ENCODE measurements around the gene EVX2.

Gene EVX2

GRCh38 chr2:176099728-176100546, 16.2 kb upstream of the EVX2 start, which contains the start of gene HOXD12:
TSS of gene HOXD12 (plus strand) at chr2:176099795. CDS start at chr2:176099802, 7 bp downstream.
- no peak within 1 kb of the TSS for H3K27ac ChIP-seq
- TF ChIP-seq ZFX (IDR thresholded peaks at IDR 0.05) (no peak), CTCF (conservative IDR thresholded peaks at IDR 0.05) (no peak)

- no peak for TF ChIP-seq ZFX (IDR thresholded peaks at IDR 0.05)
- TF ChIP-seq CTCF (conservative IDR thresholded peaks at IDR 0.05), result no peak
- no peak overlapping the region for H3K27ac ChIP-seq
These were observed 15.5 kb upstream of the EVX2 start for GRCh38 chr2:176099159-176099727.

- TF ChIP-seq CTCF (conservative IDR thresholded peaks at IDR 0.05) (no peak), ZFX (IDR thresholded peaks at IDR 0.05) (no peak)
- no peak overlapping the region for H3K27ac ChIP-seq
These were observed 14.8 kb upstream of the EVX2 start for GRCh38 chr2:176098366-176099158.

- H3K27ac ChIP-seq, result peak overlapping the region; percentile 30; the same call in 1 of the 2 replicates
- TF ChIP-seq CTCF (conservative IDR thresholded peaks at IDR 0.05), result peak; percentile 37
- TF ChIP-seq ZFX (IDR thresholded peaks at IDR 0.05), result no peak
These were observed 14.1 kb upstream of the EVX2 start for GRCh38 chr2:176097820-176098365.

- peak; percentile 90 for TF ChIP-seq CTCF (conservative IDR thresholded peaks at IDR 0.05)
- no peak for TF ChIP-seq ZFX (IDR thresholded peaks at IDR 0.05)
- peak overlapping the region; percentile 30; the same call in 1 of the 2 replicates for H3K27ac ChIP-seq
These were observed 13.4 kb upstream of the EVX2 start for GRCh38 chr2:176096986-176097819.

- no peak overlapping the region for H3K27ac ChIP-seq
- no peak for TF ChIP-seq ZFX (IDR thresholded peaks at IDR 0.05)
These were observed 12.7 kb upstream of the EVX2 start for GRCh38 chr2:176096243-176096985.
